ENCODE measurements around the gene TYRP1. TPM values are rescaled to one million over a fixed set of nuclear protein-coding genes. Genes with fewer than 3 reads are reported as not detected.

TYRP1 gene
- polyA plus RNA-seq, 1 of the 3 experiments (the other 2 are of a cell fraction): not detected

- no peaks in the 10 kb centered on the region for H4K20me1 ChIP-seq (ENCODE audit: insufficient read depth)
- H3K9ac ChIP-seq: no peak overlapping the region
- no peak overlapping the region for H3K27ac ChIP-seq (ENCODE audit: low read depth in 2 of 2, low read length in 1 of 2)
- no peak overlapping the region for H3K4me2 ChIP-seq
- no peak for TF ChIP-seq EZH2phosphoT487 (IDR thresholded peaks at IDR 0.05; ENCODE audit: borderline replicate concordance, low read depth)
- CTCF ChIA-PET: no interaction called here
- H2AFZ ChIP-seq (ENCODE audit: low read depth): no peak overlapping the region
- H3K36me3 ChIP-seq (replicated peaks in 1 of 2; ENCODE audit: control insufficient read depth in 1 of 2, insufficient read depth in 2 of 2, low read length in 1 of 2): no peaks in the 10 kb centered on the region
- no peaks in the 10 kb centered on the region for H3K79me2 ChIP-seq (ENCODE audit: insufficient read depth)
- H3F3A ChIP-seq (replicated peaks; ENCODE audit: insufficient read depth): no peaks in the 10 kb centered on the region
- DNase-seq: no peak
- H3K9me2 ChIP-seq: no peaks in the 10 kb centered on the region
- no peaks in the 10 kb centered on the region for H3K9me3 ChIP-seq
- H3K4me1 ChIP-seq (ENCODE audit: control insufficient read depth in 1 of 2, insufficient read depth in 2 of 2, low read depth in 1 of 2, low read length in 1 of 2): peaks cover 0 to 3% of the 10 kb centered on the region in 2 experiments; a peak in 1 of 4 replicates
- no peaks in the 10 kb centered on the region for H3K27me3 ChIP-seq (ENCODE audit: insufficient read depth)
- POLR2A ChIA-PET: no interaction called here
- H3K4me3 ChIP-seq (ENCODE audit: low read depth in 2 of 2, low read length in 1 of 2): no peak overlapping the region
Measured at GRCh38 chr9:12643686-12644085, 49.5 kb upstream of the TYRP1 start.

- TF ChIP-seq GATA2 (CRISPR knock-in tag; IDR thresholded peaks at IDR 0.05): peak; percentile 74
- TF ChIP-seq EP300 (IDR thresholded peaks at IDR 0.05; ENCODE audit: borderline replicate concordance in 1 of 2, low read depth in 1 of 2, low read length in 1 of 2): peak in 1 of 2 experiments; percentile 26; a peak in 1 of 4 replicates
- no peak for TF ChIP-seq MEF2A (IDR thresholded peaks at IDR 0.05; ENCODE audit: borderline replicate concordance, low read depth)
- peak; percentile 58; the same call in 1 of the 2 replicates for TF ChIP-seq RCOR1 (IDR thresholded peaks at IDR 0.05; ENCODE audit: low read length)
- H2AFZ ChIP-seq (ENCODE audit: low read depth): no peak overlapping the region
- no peaks in the 10 kb centered on the region for H3K79me2 ChIP-seq (ENCODE audit: insufficient read depth)
- no peaks in the 10 kb centered on the region for H3F3A ChIP-seq (replicated peaks; ENCODE audit: insufficient read depth)
- H3K4me1 ChIP-seq (ENCODE audit: control insufficient read depth in 1 of 2, insufficient read depth in 2 of 2, low read depth in 1 of 2, low read length in 1 of 2): peaks cover 0 to 4% of the 10 kb centered on the region in 2 experiments; a peak in 1 of 4 replicates
- H3K27me3 ChIP-seq (ENCODE audit: insufficient read depth): no peaks in the 10 kb centered on the region
- no peak overlapping the region for H3K27ac ChIP-seq (ENCODE audit: low read depth in 2 of 2, low read length in 1 of 2)
- H3K9me2 ChIP-seq: no peaks in the 10 kb centered on the region
- WGBS (ENCODE audit: low lambda C conversion rate): 33% methylated on average over 1 of the region's 1 CpG
- H4K20me1 ChIP-seq (ENCODE audit: insufficient read depth): no peaks in the 10 kb centered on the region
- H3K36me3 ChIP-seq (replicated peaks in 1 of 2; ENCODE audit: control insufficient read depth in 1 of 2, insufficient read depth in 2 of 2, low read length in 1 of 2): no peaks in the 10 kb centered on the region
- H3K4me3 ChIP-seq (ENCODE audit: low read depth in 2 of 2, low read length in 1 of 2): no peak overlapping the region
- POLR2A ChIA-PET: no interaction called here
- peak; percentile 15 for DNase-seq
- H3K9me3 ChIP-seq: no peaks in the 10 kb centered on the region
- CTCF ChIA-PET: interaction anchor here (1.3 to 2.1 kb wide), 3 partner anchors 9 to 53 kb away, joined by 3 to 13 read pairs (median 4); no protein-coding TSS in a partner anchor
- H3K4me2 ChIP-seq: no peak overlapping the region
- no peak overlapping the region for H3K9ac ChIP-seq
Measured at GRCh38 chr9:12648925-12649324, 44.3 kb upstream of the TYRP1 start.

- CTCF ChIA-PET: interaction anchor here (1.1 kb wide), 1 partner anchor 11 kb away, joined by 4 read pairs; no protein-coding TSS in a partner anchor
- peaks cover 4 to 7% of the 10 kb centered on the region in 2 experiments; a peak in 2 of 4 replicates for H3K4me1 ChIP-seq (ENCODE audit: control insufficient read depth in 1 of 2, insufficient read depth in 2 of 2, low read depth in 1 of 2, low read length in 1 of 2)
- no peaks in the 10 kb centered on the region for H3K9me3 ChIP-seq
- TF ChIP-seq FOXM1 (IDR thresholded peaks at IDR 0.05; ENCODE audit: low read depth) (no peak), CHD2 (IDR thresholded peaks at IDR 0.05; ENCODE audit: low read length, partially characterized antibody) (no peak)
- TF ChIP-seq, protein P1, sequence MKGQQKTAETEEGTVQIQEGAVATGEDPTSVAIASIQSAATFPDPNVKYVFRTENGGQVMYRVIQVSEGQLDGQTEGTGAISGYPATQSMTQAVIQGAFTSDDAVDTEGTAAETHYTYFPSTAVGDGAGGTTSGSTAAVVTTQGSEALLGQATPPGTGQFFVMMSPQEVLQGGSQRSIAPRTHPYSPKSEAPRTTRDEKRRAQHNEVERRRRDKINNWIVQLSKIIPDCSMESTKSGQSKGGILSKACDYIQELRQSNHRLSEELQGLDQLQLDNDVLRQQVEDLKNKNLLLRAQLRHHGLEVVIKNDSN (IDR thresholded peaks at IDR 0.05; ENCODE audit: borderline replicate concordance, low read depth): no peak
- TF ChIP-seq, protein P2, sequence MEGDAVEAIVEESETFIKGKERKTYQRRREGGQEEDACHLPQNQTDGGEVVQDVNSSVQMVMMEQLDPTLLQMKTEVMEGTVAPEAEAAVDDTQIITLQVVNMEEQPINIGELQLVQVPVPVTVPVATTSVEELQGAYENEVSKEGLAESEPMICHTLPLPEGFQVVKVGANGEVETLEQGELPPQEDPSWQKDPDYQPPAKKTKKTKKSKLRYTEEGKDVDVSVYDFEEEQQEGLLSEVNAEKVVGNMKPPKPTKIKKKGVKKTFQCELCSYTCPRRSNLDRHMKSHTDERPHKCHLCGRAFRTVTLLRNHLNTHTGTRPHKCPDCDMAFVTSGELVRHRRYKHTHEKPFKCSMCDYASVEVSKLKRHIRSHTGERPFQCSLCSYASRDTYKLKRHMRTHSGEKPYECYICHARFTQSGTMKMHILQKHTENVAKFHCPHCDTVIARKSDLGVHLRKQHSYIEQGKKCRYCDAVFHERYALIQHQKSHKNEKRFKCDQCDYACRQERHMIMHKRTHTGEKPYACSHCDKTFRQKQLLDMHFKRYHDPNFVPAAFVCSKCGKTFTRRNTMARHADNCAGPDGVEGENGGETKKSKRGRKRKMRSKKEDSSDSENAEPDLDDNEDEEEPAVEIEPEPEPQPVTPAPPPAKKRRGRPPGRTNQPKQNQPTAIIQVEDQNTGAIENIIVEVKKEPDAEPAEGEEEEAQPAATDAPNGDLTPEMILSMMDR (IDR thresholded peaks at IDR 0.05): no peak
- no peak overlapping the region for H3K9ac ChIP-seq
- no peaks in the 10 kb centered on the region for H3K79me2 ChIP-seq (ENCODE audit: insufficient read depth)
- H3K27ac ChIP-seq (ENCODE audit: low read depth in 2 of 2, low read length in 1 of 2): no peak overlapping the region
- no peak overlapping the region for H3K4me2 ChIP-seq
- H3F3A ChIP-seq (replicated peaks; ENCODE audit: insufficient read depth): no peaks in the 10 kb centered on the region
- H3K27me3 ChIP-seq (ENCODE audit: insufficient read depth): no peaks in the 10 kb centered on the region
- no peaks in the 10 kb centered on the region for H4K20me1 ChIP-seq (ENCODE audit: insufficient read depth)
- POLR2A ChIA-PET: no interaction called here
- H3K36me3 ChIP-seq (replicated peaks in 1 of 2; ENCODE audit: control insufficient read depth in 1 of 2, insufficient read depth in 2 of 2, low read length in 1 of 2): no peaks in the 10 kb centered on the region
- H3K4me3 ChIP-seq (ENCODE audit: low read depth in 2 of 2, low read length in 1 of 2): no peak overlapping the region
- H2AFZ ChIP-seq (ENCODE audit: low read depth): no peak overlapping the region
- DNase-seq: no peak
- H3K9me2 ChIP-seq: no peaks in the 10 kb centered on the region
Measured at GRCh38 chr9:12651125-12651524, 42.1 kb upstream of the TYRP1 start.
